ENCODE data around the gene MAU2.

Gene MAU2, protein sequence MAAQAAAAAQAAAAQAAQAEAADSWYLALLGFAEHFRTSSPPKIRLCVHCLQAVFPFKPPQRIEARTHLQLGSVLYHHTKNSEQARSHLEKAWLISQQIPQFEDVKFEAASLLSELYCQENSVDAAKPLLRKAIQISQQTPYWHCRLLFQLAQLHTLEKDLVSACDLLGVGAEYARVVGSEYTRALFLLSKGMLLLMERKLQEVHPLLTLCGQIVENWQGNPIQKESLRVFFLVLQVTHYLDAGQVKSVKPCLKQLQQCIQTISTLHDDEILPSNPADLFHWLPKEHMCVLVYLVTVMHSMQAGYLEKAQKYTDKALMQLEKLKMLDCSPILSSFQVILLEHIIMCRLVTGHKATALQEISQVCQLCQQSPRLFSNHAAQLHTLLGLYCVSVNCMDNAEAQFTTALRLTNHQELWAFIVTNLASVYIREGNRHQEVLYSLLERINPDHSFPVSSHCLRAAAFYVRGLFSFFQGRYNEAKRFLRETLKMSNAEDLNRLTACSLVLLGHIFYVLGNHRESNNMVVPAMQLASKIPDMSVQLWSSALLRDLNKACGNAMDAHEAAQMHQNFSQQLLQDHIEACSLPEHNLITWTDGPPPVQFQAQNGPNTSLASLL

DNA sequence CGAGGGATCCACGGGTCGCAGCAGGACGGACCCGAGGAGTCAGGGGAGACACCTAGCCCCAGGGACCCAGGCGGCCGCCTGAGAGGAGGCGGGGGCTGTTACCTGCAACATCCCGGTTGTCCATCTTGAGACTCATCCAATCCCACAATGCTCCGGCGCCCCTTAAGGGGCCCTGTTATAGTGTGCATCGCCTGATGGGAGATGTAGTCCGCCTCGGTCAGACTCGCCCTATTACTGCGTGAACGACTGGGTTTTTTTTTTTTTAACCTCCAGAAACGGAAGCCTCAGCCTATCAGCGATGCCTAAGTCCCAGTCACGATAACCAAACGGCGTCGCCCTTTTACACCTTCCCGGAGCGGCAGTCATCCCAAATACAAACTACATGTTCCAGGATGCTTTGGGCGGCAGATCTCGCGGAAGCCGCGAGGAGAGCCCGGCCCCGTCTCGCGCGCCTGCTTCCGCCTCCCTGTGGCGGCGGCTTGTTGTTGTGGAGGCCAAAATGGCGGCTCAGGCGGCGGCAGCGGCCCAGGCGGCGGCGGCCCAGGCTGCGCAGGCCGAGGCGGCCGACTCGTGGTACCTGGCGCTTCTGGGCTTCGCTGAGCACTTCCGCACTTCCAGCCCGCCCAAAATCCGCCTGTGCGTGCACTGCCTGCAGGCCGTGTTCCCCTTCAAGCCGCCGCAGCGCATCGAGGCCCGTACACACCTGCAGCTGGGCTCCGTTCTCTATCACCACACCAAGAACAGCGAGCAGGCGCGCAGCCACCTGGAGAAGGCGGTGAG lies at the start of gene MAU2, which contains the start of gene SUGP1:
MAU2 (plus strand) TSS at position 469 of the 780 bp plus-strand sequence; CDS start at position 500, 31 bp downstream.
SUGP1 (minus strand) TSS at position 149 of the 780 bp plus-strand sequence; CDS start at position 136, 13 bp downstream.
- peak; percentile 93 for DNase-seq

DNA sequence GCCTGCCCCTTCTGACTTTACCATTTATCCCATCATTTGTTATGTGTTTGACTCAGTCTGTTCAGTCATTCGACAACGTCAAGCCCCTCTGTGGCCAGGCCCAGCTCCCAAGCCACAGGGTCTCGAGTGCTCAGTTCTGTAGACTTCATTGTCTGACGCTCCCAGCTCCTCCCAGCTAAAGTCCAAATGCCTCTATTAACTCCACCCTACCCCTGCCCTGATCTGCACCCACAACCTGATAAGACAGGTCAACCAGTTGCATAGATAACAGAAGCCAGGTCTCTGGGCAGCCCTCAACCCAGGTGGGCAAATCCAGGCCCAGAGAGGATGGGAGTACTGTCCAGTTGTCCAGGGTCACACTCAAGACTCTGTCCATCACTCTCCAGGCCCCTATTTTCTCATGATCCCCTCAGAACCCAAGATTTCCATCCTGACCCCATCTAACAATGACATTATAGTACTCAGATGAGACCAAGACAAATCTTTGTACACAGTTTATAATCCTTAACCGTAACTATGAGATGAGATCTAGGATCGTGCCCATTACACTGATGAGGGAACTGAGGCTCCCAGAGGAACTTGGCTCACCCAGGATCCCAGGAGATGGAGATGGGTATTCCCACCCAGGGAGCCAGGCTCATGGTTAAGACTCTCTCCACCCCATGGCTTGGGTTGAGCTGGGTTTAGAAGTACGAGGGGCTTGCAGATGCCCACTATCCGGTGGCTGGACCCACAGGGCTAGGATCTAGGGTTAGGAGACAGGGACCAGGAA lies 48.6 kb upstream of the MAU2 start:
- no peak for DNase-seq

DNA sequence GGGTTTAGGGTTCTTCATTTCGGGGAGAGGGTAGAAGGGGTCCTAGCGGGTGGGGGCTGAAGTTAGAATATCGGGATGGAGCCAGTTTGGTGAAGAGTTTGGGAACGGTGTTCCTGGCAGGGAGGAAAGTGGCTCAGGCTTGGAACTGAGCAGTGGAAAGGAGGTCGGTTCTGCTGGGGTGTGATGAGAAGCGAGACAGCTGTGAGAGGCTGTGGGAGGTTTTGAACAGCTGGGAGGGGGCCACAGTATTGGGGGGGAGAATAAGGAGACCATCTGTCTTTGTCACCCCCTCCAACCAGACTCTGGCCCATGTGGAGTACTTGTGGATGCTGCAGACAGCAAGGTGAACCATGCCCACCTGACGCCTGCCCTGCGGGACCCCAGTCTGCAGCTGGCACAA lies 46.5 kb upstream of the MAU2 start:
- no peak for DNase-seq

GRCh38 chr19:19274716-19275565 lies 45.7 kb upstream of the MAU2 start:
- DNase-seq = no peak

DNA sequence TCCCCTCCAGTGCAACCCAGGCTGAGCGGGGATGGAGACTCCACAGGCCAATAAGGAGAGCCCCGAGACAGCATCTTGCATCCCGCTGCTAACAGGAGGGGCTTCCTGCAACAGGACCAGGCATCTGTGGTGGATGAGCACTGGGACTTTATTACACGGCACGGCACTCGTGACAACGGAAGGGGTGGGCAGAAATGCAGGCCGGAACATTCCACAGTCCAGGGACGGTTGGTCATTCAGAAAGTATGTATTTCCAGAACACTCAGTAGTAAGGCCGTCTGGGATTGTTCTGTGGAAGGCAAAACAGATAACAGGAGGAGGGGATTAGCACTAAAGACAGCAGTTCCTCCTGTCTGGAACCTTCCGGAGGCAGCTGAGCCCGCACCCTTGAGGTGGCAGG lies 44.2 kb upstream of the MAU2 start:
- no peak for DNase-seq

DNA sequence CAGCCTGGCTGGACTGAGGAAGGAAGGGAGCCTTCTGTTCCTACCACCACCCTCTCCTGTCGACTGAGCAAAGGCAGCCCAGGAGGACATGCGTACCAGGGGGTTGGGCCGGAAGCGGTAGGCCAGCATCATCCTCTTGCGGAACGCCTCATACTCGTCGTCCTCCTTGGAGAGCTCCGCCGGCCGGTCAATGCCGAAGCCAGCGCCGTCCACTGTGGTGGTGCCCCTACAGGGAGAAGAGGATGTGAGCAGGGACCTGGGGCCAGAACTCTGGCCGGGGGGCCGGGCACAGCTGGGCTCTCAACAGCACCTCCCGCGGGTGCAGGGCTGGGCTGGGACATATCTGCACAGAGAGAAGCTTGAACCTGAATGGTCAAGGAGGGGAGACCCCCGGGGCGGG lies 43.8 kb upstream of the MAU2 start:
- DNase-seq = no peak

- no peak for DNase-seq
Measured at GRCh38 chr19:19278315-19278714, 42.3 kb upstream of the MAU2 start.

DNA sequence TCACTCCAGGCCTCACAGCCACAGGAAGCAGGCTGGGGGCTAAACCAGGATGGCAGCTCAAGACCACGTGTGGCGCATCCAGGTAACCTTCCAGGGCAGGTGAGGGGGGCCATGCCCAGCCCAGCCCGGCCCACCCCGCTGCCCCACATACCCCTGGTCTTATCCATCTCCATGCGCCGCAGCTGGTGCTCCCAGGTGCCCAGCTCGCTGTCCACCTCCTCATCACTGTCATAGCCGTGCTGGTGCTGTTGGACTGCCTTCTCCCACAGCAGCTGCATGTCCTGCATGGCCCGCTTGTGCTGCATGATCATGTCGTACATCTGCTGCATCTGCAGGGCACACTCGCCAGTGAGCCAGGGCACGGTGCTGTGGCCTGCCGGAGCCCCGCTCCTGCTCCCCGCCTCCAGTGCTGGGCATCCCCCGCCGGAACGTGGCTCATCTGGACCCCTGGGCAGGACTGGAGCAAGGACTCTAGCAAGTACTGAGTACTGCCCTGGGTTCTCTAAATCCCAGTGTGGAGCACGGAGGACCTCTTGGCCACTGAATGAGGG lies 41.5 kb upstream of the MAU2 start:
- no peak for DNase-seq

DNA sequence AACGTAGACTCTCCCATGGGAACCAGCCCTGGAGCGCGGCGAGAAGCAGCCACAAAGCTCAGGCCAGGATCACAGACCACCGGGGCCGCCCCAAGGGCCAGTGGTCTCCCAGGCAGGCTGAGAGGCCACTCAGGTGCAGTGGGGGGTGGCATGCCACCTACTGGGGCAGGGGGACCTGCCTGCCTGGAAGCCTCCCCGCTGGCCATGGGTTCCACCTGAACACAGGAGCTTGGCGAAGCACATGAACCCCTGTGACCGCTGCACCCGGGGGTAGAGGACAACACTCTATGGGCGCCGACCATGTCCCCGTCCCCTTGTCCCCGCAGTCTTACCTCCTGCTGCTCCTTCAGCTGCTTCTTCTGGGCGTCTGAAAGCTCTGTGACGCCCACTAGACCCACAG lies 40.8 kb upstream of the MAU2 start:
- no peak for DNase-seq

GRCh38 chr19:19280561-19280960 lies 40.1 kb upstream of the MAU2 start:
- DNase-seq = no peak

- no peak for DNase-seq
Measured at GRCh38 chr19:19285686-19286085, 34.9 kb upstream of the MAU2 start.

DNA sequence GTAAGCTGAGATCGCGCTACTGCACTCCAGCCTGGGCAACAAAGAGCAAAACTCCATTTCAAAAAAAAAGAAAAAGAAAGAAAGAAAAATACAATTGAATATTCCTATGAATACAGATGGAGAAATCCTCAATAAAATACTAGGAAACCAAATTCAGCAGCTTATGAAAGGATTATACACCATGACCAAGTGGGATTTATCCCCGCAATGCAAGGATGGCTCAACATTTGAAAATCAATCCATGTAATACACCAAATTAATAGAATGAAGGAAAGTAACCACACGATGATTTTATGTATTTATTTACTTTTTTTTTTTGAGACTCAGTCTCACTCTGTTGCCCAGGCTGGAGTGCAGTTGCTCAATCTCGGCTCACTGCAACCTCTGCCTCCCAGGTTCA lies 28.0 kb upstream of the MAU2 start:
- no peak for DNase-seq

GRCh38 chr19:19294914-19295313 lies 25.7 kb upstream of the MAU2 start:
- no peak for DNase-seq

DNA sequence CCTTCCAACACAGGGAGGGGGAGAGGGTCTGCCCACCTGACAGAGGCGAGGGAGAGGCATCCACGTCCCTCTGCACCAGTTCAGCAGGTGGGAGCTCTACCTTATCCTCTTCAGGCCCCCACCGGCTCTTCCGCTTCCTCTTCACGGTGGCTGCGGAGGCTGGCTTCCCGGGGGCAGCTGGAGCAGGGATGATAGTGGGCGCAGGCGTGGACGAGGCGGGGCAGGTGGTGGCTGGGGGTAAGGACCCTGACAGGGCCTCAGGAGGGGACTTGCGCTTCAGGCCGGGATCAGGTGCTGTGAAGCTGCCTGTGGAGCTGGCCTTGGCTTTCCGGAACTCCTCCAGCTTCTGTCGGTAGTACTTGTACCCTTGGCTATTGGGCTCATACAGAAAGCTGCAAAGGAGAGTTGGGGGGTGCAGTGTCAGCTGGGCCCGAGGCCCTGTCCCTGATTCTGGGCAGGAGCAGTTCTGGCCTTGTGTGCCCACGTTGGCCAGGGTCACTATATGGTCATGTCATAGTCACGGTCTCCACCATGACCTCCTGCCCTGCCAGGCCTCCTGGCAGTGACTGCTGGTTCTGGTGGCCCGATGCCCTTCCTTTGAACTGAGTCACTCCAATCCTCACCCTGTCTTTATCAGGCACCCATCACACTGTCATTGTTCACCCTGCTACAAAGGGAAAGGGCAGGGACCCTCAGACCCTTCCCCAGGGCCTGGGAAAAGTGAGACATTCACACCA lies 23.5 kb upstream of the MAU2 start:
- no peak for DNase-seq

- DNase-seq = no peak
Measured at GRCh38 chr19:19297759-19298158, 22.9 kb upstream of the MAU2 start.

DNA sequence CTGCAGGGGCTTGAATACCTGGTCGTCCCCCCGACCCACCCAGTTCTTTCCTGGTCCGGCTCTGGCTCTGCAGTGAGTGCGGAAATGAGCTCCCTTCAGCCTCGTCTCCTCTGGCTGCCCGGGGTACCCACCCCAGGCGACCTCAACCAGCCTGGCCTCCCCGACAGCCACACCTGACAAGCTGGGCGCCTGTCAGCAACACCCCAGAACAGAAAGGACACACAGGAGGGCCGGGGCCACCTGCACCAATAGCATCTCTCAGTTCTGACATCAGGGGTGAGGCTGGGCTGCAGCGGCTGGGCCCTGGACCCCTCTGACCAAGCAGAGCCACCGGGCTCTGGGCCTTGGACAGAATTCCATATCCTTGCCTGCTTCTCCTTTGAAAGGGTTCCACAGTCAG lies 20.0 kb upstream of the MAU2 start:
- DNase-seq = no peak

DNA sequence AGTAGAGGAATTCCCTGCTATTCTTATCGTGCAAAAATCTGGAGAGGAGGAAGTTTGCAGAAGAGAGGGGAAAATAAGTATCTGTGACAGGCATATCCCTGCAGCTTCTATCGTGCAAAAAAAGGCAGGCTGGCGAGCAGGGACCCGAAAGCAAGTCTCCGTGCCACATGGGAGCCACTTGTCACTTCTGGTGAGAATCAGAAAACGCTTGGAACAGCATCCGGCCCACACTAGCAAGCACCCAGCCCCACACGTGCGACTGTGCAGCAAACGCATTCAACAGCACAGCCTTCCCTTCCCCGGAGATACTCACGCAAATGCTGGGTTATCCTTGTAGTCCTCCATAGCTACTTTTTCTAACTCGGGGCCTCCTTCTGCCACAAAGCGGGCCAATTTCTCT lies 17.2 kb upstream of the MAU2 start:
- no peak for DNase-seq

GRCh38 chr19:19304186-19304965 lies 16.3 kb upstream of the MAU2 start:
- DNase-seq = no peak

DNA sequence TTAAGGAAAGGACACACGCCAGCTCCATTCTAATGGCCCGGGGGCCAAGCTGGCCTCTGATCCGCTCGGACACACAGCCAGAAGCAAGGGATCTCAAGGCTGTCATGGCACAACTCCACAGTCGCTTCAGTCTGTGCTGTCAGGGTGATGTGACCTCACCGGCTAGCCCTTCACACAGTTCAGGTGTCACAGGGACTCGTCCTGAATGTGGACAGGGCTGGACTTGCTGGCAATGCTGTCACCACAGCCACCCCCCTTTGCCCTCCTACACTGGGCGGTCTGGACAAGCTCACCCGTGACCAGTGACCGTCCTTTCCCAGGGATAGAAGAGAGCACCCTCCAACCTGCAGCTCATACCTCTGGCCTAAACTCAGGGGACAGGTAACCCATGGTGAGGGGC lies 15.6 kb upstream of the MAU2 start:
- DNase-seq = no peak

GRCh38 chr19:19305696-19306095 lies 14.9 kb upstream of the MAU2 start:
- no peak for DNase-seq
